Measurements from ENCODE around the gene EEIG1. TPM values are rescaled to one million over a fixed set of nuclear protein-coding genes. Genes with fewer than 3 reads are reported as not detected.

The EEIG1 gene
- polyA plus RNA-seq, 1 donor (not counting 4 experiments of a cell fraction or from before 2014, with no cell fraction given) = 3.7 TPM

DNA sequence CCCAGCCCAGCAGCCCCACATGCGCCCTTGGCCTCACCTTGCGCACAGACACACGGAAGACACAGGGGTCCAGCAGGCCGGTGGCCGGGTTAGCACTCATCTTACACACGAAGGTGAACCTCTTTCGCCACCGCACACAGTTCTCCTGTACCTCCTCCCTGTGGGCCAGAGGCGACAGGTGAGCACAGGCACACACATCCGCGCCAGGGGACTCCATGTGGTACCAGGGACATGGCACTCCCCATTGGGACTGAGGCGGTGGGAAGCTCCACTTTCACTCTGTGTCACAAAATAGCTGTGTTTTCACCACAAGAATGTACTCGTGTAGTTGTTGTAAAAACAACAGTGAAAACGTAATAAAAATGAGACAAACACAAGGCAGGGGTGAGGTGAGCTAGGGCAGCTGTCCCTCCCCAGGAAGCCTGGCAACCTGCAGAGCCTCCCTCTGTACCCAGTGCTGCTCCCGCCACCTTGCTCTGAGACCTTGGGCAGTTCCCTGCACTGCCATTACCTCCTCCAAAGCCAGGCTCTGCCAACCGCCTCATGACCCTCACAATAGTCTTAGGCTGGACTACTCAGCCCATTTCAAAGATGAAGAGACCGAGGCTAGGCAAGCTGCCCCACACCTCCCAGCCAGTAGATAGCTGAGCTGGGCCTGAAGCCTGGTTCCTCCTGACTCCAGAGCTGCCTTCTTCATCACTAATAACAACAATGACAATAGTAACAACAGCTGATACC lies 26.9 kb downstream of the EEIG1 start:
- dilution Hi-C loops (cut with MboI; ENCODE audit: extremely low pct_ligation_motif_present, low sequenced_read_pairs) = no loop called here
- H3K27me3 ChIP-seq (ENCODE audit: control insufficient read depth, extremely low read depth, insufficient read depth, low read length) = no peaks in the 10 kb centered on the region
- DNase-seq (ENCODE audit: low read depth, low spot score) = no peak
- no peaks in the 10 kb centered on the region for H3K9me3 ChIP-seq (ENCODE audit: control insufficient read depth, low read depth, low read length)
- no peak overlapping the region for H3K4me3 ChIP-seq (ENCODE audit: control insufficient read depth in 2 of 3, extremely low read depth in 1 of 3, insufficient read depth in 2 of 3, low read depth in 1 of 3, low read length in 3 of 3)
- H3K4me1 ChIP-seq (ENCODE audit: control insufficient read depth, extremely low read depth, insufficient read depth, low read length) = peaks cover 15% of the 10 kb centered on the region
- no peaks in the 10 kb centered on the region for H4K20me1 ChIP-seq (ENCODE audit: control insufficient read depth, extremely low read depth, insufficient read depth, low read length)
- no peak overlapping the region for H3K9ac ChIP-seq (ENCODE audit: control insufficient read depth, extremely low read depth, insufficient read depth, low read length)
- TF ChIP-seq EZH2 (IDR thresholded peaks at IDR 0.05; ENCODE audit: low read length) = no peak
- TF ChIP-seq, protein P1, sequence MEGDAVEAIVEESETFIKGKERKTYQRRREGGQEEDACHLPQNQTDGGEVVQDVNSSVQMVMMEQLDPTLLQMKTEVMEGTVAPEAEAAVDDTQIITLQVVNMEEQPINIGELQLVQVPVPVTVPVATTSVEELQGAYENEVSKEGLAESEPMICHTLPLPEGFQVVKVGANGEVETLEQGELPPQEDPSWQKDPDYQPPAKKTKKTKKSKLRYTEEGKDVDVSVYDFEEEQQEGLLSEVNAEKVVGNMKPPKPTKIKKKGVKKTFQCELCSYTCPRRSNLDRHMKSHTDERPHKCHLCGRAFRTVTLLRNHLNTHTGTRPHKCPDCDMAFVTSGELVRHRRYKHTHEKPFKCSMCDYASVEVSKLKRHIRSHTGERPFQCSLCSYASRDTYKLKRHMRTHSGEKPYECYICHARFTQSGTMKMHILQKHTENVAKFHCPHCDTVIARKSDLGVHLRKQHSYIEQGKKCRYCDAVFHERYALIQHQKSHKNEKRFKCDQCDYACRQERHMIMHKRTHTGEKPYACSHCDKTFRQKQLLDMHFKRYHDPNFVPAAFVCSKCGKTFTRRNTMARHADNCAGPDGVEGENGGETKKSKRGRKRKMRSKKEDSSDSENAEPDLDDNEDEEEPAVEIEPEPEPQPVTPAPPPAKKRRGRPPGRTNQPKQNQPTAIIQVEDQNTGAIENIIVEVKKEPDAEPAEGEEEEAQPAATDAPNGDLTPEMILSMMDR (optimal IDR thresholded peaks at IDR 0.05 in 1 of 3, IDR thresholded peaks at IDR 0.05 in 1 of 3, conservative IDR thresholded peaks at IDR 0.05 in 1 of 3; ENCODE audit: extremely low read depth in 1 of 3, insufficient read depth in 2 of 3, low read length in 3 of 3) = no peak
- H3K27ac ChIP-seq (ENCODE audit: control insufficient read depth, insufficient read depth, low read length) = no peak overlapping the region
- H3K79me2 ChIP-seq (ENCODE audit: control insufficient read depth, insufficient read depth, low read length) = peaks cover 2% of the 10 kb centered on the region
- H2AFZ ChIP-seq (ENCODE audit: control insufficient read depth, low read length) = no peak overlapping the region
- H3K9me1 ChIP-seq (ENCODE audit: control insufficient read depth, extremely low read depth, insufficient read depth, low read length) = peaks cover 2% of the 10 kb centered on the region
- no peak overlapping the region for H3K4me2 ChIP-seq (ENCODE audit: control insufficient read depth, extremely low read depth, insufficient read depth, low read depth, low read length)
- no peaks in the 10 kb centered on the region for H3K36me3 ChIP-seq (ENCODE audit: control insufficient read depth in 2 of 2, extremely low read depth in 1 of 2, insufficient read depth in 2 of 2, low read length in 2 of 2)
- FAIRE-seq = no peak

DNA sequence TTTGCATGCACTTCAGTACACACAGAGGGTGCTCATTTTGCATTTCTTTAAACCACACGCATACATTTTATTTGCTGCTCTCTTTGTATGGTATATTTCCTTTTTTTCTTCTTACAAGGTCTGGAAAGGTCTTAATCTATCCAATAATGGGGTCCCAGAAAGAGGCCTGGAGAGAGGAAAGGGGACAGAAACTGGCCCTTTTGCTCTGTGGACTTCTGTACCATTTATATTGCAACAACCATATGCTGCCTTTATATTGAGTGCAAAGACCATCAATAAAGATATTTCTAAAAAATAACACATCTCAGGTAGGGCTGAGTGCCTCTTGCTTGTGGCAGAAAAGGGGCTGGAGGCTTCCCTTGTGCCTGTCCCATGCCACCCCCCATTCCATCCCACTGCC lies 27.6 kb downstream of the EEIG1 start:
- Histone ChIP-seq H3K4me2 (ENCODE audit: control insufficient read depth, extremely low read depth, insufficient read depth, low read depth, low read length) (no peak overlapping the region), H3K36me3 (ENCODE audit: control insufficient read depth in 2 of 2, extremely low read depth in 1 of 2, insufficient read depth in 2 of 2, low read length in 2 of 2) (no peaks in the 10 kb centered on the region), H3K9ac (ENCODE audit: control insufficient read depth, extremely low read depth, insufficient read depth, low read length) (no peak overlapping the region), H3K4me3 (ENCODE audit: control insufficient read depth in 2 of 3, extremely low read depth in 1 of 3, insufficient read depth in 2 of 3, low read depth in 1 of 3, low read length in 3 of 3) (no peak overlapping the region), H2AFZ (ENCODE audit: control insufficient read depth, low read length) (no peak overlapping the region), H3K27me3 (ENCODE audit: control insufficient read depth, extremely low read depth, insufficient read depth, low read length) (no peaks in the 10 kb centered on the region), H3K9me3 (ENCODE audit: control insufficient read depth, low read depth, low read length) (no peaks in the 10 kb centered on the region), H3K4me1 (ENCODE audit: control insufficient read depth, extremely low read depth, insufficient read depth, low read length) (peaks cover 15% of the 10 kb centered on the region), H3K79me2 (ENCODE audit: control insufficient read depth, insufficient read depth, low read length) (peaks cover 2% of the 10 kb centered on the region), H3K9me1 (ENCODE audit: control insufficient read depth, extremely low read depth, insufficient read depth, low read length) (peaks cover 2% of the 10 kb centered on the region), H4K20me1 (ENCODE audit: control insufficient read depth, extremely low read depth, insufficient read depth, low read length) (no peaks in the 10 kb centered on the region), H3K27ac (ENCODE audit: control insufficient read depth, insufficient read depth, low read length) (no peak overlapping the region)
- DNase-seq (ENCODE audit: low read depth, low spot score) (no peak), FAIRE-seq (no peak)
- TF ChIP-seq EZH2 (IDR thresholded peaks at IDR 0.05; ENCODE audit: low read length) = no peak
- TF ChIP-seq, protein P1 (optimal IDR thresholded peaks at IDR 0.05 in 1 of 3, IDR thresholded peaks at IDR 0.05 in 1 of 3, conservative IDR thresholded peaks at IDR 0.05 in 1 of 3; ENCODE audit: extremely low read depth in 1 of 3, insufficient read depth in 2 of 3, low read length in 3 of 3) = no peak
- dilution Hi-C loops (cut with MboI; ENCODE audit: extremely low pct_ligation_motif_present, low sequenced_read_pairs) = no loop called here
